Activated CD4-positive, alpha-beta T cell treated with anti-CD3 and anti-CD28 coated beads, Interleukin-2, amount 50 U/mL, for 16 hours (primary cell): Measurements from ENCODE around the gene TUBB.
"Not testable (repeated sequence)": the region's sequence is repeated elsewhere in the genome, so short reads cannot be mapped to it uniquely, and the experiment has no call there.

Experiments used
- DNase-seq: peaks from one replicate; pipeline ENCODE4 v3.0.0-alpha.2; 2020

Gene TUBB

DNA sequence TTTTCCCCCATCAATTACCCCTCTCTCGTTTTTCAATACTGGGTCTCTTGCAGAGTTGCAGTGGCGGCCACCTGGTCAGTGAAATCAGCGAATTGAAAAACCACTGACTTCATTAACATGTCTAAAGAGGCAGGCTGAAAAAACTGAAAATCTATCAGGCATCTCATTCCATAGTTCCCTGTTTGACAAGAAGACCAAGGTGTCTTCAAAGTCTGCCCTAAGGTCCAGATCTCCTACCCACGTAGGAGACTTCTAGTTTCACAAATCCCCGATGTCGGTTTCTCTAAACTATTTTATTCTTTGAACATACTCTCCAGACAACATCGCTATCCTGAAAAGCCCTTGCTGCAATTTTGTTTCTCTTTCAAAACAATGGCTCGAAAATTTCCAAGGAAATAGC lies 796 bp upstream of the TUBB start:
- DNase-seq: no peak

DNA sequence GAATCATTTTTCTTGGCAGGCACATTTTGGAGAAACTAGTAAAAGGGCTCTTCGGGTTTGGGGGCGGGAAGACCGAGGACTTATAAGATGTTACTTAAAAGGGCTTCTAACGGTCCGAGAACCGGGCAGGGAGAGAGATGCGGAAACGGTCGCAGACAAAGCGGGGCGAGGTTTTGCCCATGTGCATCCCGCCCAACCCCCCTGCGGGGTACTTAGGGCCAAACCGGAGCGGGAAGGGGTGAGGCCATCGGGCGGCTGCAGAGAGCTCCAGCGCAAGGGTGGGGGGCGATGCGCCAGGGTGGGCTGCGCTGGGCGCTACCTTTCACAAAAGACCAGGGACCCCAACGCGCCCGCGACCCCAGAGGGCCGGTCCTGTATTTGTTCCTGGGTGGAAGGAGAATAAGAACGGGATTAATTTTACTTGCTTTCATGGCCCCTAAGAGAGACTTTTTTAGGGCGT lies 616 bp downstream of the TUBB start:
- DNase-seq: peak; percentile 78

DNA sequence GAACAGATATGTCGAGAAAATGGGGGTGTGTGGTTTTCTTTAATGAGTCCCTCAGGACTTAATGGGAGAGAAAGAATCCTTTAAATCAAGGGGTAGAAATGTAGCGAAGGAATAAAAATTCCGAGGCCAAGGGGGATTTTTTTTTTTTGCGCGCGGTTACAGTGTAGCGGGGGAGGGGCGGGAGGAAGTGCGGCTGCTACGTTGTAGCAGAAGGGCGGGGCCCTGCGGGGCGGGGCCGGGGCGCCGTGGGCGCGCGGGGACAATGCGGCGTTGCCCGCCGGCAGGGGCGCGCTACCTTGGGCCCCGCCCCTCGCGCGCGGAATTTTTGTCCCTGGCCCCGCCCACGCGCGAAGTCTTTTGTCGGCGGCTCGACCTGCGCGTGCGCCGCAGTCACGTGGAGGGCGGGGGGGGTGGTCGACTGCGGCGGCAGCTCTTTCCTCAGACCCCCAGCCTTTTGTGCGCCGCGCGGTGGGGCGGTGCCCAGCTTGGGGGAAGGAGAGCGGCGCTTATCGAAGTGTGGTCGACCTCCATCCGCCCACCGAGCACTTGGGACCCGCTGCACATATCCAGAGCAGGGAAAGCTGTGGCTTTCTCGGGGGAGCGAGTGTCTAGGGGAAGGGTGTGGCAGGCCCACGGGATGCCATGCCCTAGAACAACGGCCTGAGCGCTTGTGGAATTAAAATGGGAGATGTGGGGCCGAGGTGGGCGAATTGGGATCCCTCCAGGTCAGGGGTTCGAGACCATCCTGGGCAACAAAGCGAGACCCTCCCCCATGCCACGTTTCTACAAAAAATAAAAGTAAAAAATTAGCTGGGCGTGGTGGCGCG lies 1.3 kb downstream of the TUBB start:
- DNase-seq: peak; percentile 93

DNA sequence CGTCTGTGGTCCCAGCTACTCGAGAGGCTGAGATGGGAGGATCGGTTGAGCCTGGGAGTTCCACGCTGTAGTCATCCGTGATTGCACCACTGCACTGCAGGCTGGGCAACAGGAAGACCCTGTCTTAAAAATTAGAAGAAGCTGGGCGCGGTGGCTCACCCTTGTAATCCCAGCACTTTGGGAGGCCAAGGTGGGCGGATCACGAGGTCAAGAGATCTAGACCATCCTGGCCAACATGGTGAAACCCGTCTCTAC lies 1.8 kb downstream of the TUBB start:
- not testable (repeated sequence) for DNase-seq

DNA sequence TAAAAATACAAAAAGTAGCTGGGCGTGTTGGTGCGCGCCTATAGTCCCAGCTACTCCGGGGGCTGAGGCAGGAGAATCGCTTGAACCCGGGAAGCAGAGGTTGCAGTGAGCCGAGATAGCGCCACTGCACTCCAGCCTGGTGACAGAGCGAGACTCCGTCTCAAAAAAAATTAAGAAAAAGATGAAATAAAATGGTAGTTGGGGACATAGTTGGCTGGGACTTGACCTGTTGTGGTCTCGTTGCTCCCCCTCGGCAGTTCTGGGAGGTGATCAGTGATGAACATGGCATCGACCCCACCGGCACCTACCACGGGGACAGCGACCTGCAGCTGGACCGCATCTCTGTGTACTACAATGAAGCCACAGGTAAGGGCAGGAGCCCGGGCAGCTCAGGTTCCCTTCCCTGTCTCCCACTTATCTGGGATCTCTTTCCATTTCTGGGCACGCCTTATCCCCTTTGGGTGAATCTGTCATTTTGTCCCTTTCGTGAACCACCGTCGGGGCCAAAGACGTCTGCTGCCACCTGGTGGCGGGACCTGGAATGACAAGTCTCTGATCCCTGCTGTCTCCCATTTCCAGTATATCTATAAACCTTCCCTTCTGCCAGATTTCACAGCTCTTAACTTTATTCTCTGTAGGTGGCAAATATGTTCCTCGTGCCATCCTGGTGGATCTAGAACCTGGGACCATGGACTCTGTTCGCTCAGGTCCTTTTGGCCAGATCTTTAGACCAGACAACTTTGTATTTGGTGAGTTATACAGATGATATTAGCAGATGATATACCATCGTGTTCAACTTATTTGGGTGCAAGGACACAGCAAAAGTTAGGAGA lies 2.3 kb downstream of the TUBB start:
- DNase-seq: peak; percentile 85

DNA sequence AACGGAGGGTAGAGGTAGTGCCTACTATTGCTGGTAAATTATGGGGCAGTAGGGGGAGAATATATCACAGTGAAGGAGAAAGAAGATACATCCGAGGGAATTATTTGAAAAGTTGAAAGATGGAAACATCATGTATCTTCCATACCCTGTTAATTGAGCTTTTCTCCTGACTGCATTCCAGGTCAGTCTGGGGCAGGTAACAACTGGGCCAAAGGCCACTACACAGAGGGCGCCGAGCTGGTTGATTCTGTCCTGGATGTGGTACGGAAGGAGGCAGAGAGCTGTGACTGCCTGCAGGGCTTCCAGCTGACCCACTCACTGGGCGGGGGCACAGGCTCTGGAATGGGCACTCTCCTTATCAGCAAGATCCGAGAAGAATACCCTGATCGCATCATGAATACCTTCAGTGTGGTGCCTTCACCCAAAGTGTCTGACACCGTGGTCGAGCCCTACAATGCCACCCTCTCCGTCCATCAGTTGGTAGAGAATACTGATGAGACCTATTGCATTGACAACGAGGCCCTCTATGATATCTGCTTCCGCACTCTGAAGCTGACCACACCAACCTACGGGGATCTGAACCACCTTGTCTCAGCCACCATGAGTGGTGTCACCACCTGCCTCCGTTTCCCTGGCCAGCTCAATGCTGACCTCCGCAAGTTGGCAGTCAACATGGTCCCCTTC lies 3.1 kb downstream of the TUBB start:
- not testable (repeated sequence) for DNase-seq

DNA sequence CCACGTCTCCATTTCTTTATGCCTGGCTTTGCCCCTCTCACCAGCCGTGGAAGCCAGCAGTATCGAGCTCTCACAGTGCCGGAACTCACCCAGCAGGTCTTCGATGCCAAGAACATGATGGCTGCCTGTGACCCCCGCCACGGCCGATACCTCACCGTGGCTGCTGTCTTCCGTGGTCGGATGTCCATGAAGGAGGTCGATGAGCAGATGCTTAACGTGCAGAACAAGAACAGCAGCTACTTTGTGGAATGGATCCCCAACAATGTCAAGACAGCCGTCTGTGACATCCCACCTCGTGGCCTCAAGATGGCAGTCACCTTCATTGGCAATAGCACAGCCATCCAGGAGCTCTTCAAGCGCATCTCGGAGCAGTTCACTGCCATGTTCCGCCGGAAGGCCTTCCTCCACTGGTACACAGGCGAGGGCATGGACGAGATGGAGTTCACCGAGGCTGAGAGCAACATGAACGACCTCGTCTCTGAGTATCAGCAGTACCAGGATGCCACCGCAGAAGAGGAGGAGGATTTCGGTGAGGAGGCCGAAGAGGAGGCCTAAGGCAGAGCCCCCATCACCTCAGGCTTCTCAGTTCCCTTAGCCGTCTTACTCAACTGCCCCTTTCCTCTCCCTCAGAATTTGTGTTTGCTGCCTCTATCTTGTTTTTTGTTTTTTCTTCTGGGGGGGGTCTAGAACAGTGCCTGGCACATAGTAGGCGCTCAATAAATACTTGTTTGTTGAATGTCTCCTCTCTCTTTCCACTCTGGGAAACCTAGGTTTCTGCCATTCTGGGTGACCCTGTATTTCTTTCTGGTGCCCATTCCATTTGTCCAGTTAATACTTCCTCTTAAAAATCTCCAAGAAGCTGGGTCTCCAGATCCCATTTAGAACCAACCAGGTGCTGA lies 3.9 kb downstream of the TUBB start:
- DNase-seq: not testable (repeated sequence)

DNA sequence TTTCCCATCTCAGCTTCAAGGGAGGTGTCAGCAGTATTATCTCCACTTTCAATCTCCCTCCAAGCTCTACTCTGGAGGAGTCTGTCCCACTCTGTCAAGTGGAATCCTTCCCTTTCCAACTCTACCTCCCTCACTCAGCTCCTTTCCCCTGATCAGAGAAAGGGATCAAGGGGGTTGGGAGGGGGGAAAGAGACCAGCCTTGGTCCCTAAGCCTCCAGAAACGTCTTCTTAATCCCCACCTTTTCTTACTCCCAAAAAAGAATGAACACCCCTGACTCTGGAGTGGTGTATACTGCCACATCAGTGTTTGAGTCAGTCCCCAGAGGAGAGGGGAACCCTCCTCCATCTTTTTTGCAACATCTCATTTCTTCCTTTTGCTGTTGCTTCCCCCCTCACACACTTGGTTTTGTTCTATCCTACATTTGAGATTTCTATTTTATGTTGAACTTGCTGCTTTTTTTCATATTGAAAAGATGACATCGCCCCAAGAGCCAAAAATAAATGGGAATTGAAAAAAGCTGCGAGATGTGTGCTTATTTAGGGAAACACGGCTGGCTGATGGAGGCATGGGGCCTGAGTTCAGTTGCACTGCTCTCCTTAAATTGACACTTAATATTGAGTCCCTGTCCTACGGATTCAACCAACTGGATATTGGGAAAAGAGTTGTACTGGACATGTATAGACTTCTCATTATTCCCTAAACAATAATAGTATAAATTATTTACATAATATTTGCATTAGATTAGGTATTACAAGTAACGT lies 4.9 kb downstream of the TUBB start:
- no peak for DNase-seq

DNA sequence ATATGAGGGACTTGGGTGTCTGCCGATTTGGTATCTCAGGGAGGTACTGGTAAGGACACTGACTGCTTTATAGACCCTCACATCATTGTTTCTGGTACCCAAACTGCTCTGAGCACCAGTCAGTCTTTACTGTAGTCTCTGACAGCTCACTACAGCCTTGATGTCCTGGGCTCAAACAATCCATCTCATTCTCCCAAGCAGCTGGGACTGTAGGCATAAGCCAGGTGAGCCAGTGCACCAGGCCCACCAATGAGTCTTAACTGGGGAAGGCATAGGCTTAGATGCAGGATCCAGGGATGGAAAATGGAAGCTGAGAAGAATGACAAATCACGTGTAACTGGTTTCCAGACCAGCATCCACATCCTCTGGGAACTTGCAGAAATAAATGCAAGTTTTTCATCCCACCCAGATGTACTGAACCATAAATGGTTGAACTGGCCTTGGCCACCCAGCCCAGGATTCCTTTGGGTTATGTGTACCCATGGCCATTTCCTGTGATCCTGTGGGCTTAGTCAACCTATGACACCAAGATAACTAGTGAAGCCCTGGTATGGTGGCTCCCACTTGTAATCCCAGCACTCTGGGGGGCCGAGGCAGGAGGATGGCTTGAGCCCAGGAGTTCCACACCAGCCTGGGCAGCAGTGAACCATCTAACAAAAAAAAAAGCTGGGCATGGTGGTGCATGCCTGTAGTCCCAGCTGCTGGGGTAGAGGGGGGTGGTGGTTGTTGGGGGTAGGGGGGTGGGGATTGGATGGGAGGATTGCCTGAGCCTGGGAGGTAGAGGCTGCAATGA lies 5.8 kb downstream of the TUBB start:
- peak; percentile 35 for DNase-seq

DNA sequence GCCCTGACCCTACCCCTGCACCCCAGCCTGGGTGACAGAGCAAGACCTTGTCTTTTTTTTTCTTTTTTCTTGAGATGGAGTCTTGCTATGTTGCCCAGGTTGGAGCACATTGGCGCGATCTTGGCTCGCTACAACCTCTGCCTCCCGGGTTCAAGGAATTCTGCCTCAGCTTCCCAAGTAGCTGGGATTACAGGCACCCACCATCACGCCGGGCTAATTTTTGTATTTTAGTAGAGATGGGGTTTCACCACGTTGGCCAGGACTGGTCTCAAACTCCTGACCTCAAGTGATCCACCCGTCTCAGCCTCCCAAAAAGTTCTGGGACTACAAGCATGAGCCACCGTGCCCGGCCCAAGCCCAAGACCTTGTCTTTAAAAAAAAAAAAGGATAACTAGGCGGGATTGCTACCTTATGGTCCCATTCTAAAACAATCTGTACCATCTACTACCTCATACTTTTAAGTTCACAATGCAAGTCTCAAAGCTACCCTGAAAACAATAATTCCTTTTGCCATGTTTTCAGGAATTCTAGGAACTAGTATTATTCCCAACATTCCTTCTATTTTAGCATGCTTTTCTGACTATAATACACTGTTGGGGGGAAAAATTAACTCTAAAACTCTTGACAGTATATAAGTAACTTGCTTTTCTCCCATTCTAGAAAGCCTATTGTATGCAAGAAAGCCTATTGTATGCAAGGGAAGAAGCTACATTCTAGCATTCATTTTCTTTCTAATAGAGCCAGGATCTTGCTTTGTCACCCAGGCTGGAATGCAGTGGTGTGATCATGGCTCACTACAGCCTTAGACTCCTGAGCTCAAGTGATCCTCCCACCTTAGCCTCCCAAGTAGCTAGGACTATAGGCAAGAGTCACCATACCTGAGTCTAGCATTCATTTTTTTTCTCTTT lies 6.6 kb downstream of the TUBB start:
- DNase-seq: no peak

DNA sequence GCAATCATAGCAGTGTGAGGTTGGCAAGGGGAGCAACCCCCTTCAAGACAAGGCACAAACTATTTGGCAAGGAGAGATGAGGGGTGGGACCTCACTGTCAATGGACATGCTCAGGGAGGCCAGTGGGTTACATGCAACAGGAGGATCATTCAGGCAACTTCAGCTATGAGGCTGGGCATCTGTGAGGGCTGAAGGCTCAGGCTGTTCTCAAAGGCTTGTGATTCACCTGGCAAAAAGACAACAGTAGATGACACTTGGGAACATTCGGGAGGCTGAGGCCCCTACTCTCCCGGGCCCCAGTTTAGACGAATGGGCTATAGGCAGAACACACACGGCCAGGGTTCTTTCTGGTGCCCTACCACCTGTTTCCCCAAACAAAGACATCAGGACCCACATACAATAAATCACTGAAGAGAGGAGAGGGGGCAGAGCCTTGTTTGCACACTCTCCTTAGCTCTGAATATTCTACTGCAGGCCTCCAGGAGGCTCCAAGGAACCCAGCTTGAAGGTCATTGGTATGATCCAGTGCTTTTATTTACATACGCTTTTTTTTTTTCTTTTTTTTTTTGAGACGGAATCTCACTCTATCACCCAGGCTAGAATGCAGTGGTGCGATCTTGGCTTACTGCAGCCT lies 7.9 kb downstream of the TUBB start:
- DNase-seq: no peak

DNA sequence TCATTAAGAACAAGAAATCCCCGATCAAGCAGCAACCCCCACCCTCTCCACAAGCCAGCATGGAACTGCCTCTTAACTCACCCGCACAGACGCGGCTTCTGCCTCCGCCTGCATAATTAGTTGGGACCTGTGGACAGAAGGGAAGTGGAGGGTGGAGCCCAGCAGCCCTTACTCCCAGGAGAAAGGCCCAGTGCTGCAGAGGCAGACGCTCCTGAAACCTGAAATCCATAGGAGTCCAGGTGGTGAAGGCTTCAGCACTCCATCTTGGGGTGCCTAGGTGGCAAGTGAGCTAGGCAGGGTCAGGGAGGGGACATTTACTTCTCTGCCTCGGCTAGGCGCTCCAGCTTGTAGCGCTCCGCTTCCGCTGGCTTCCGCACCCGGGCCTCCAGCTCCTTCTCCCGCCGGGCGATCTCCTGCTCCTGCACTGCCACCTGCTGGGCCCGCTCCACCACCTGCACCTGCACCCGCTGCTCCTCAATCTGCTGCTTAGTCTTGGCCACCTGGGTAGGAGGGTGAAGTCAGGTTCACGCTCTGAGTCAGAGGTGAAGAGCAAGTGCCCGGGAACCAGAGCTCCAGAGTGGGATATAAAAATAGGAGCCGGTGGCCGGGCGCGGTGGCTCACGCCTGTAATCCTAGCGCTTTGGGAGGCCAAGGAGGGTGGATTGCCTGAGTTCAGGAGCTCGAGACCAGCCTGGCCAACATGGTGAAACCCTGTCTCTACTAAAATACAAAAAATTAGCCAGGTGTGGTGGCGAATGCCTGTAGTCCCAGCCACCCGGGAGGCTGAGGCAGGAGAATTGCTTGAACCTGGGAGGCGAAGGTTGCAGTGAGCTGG lies 10.7 kb downstream of the TUBB start:
- DNase-seq: peak; percentile 91

DNA sequence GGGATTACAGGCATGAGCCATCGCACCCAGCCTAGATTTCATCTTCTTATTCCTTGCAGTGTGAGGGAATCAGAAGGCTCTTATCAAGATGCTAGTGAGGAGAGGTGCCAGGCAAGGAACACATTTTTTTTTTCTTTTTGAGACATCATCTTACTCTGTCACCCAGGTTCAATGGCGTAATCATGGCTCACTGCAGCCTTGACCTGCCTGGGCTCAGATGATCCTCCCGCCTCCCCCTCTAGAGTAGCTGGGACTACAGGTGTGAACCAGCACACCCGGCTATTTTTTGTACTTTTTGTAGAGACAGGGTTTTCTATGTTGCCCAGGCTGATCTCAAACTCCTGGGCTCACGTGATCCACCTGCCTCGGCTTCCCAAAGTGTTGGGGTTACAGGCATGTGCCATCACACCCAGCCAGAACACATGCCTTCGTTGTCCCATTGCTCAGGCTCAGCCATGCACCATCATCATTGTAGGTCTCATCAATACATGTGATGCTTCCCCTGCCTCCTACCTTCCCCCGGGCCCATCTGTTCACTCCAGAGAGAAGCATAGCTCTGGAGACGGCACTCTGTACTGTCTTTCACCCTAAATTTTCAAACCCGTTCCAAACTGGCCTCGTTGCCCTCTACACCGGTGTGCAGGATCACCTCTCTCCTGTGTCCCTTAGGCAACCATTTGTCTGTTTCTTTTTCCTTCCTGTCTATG lies 12.2 kb downstream of the TUBB start:
- DNase-seq: no peak

DNA sequence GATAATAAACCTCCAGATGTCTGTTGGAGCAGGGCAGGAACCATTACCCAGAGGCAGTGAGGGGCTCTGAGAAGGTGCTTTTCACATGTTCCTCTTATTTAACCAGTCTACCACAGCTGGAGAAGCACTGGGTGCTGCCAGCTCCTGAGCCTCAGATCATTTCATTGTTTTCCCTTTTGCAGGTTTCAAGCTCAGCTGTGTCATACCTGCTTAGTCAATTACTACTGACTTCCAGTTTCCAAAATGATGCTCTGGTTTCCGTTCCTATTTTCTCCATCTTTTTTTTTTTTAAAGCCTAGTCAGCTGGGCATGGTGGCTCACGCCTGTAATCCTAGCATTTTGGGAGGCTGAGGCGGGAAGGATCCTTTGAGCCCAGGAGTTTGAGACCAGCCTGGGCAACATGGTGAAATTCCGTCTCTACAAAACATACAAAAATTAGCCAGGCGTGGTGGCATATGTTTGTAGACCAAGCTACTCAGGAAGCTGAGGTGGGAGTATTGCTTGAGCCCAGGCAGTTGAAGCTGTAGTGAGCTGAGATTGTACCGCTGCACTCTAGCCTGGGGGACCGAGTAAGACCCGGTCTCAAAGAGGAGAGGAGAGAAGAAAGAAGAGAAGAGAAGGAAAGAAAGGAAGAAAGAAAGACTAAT lies 15.6 kb downstream of the TUBB start:
- DNase-seq: peak; percentile 53

DNA sequence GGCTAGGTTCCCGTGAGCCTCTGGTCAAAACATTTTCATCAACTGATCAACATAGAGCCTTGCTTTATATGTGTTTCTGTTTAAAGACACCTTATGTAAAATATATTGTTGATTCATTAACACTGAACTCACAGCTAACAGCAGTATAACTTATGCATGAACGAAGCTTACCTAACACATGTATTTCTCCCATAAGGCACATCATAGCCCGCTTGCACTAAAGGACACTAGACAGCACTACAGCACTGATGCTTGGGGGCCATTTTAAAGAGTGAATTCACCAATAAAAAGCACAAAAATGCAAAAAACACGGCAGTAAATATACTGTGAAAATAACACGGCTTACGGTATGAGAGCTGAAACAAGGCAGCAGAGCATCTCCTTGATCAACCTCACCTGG lies 18.4 kb downstream of the TUBB start:
- no peak for DNase-seq

DNA sequence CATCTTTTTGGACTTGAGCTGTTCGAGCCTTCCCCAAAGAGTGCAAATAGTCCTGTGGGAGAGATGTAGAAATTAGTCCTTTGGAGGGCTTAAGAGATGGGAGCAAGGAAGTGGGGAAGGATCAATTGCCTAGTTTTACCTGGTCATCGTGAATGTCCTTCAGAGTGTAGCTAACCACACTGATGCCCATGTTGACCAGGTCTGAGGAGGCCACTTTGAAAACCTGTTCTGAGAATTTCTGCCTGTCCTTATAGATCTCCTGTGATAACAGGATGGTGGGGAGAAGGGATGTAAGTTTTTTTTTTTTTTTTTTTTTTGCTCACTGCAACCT lies 20.4 kb downstream of the TUBB start:
- DNase-seq: no peak

DNA sequence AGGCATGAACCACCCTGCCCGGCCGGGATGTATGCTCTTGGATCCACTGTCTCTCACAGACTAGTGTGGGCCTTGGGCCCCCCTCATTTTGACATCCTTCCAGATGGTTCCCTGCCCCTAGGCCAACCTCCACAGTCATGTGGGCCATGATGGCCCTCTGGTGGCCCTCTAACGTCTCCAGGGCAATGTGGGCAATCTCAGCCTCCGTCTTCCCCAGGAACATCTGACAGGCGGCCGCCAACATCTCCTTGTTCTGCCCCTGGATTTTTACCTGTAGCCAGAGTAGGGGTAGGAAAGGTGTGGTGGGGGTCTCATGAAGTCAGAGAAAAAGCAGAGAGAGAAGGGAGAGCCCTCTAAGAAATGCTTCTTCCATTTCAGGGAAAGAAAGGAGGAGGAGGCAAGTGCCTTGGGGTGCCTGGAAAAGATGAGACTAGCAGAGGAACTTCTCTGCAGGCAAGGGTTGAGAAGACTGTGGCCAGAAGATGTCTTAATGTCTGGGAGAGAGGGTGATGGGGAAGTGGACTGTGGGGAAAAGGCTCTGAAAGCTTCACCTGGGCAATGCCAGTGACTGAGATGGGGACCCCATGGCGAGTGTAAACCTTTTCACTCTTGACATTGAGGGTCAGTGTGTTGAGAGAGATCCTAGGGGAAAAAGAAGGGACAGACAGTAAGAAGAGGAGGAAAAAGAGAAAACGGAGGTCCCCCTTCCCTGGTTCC lies 21.1 kb downstream of the TUBB start:
- no peak for DNase-seq
